Mesenchymal stem cell (in vitro differentiated cells and primary cell): ENCODE results near the gene PKD1L1.

Experiments used
- DNase-seq: peaks from one replicate; pipeline ENCODE4 v3.0.0-alpha.2; 2013
- H2AFZ ChIP-seq: one replicate; pipeline ENCODE4 v1.6.1; 2013; ENCODE audit warnings: low read depth, mild to moderate bottlenecking, control low read depth, inconsistent platforms, low read length, moderate library complexity
- H2AK5ac ChIP-seq: 2 replicates; pipeline ENCODE4 v1.6.1; 2013; ENCODE audit warnings: low read length, moderate library complexity, mild to moderate bottlenecking, inconsistent platforms; ENCODE audit not compliant: severe bottlenecking
- H2BK120ac ChIP-seq: one replicate; pipeline ENCODE4 v1.6.1; 2013; ENCODE audit warnings: low read depth, mild to moderate bottlenecking, inconsistent platforms, low read length, moderate library complexity
- H2BK12ac ChIP-seq, 2 experiments: one replicate each; pipeline ENCODE4 v1.6.1; 2013; ENCODE audit warnings: inconsistent platforms in 2 of 2, low read length in 2 of 2, mild to moderate bottlenecking in 2 of 2, moderate library complexity in 2 of 2, control low read depth in 1 of 2
- H2BK15ac ChIP-seq: one replicate; pipeline ENCODE4 v1.6.1; 2013; ENCODE audit warnings: mild to moderate bottlenecking, low read depth, inconsistent platforms; ENCODE audit not compliant: poor library complexity, severe bottlenecking
- H2BK5ac ChIP-seq: 2 replicates; pipeline ENCODE4 v1.6.1; 2013; ENCODE audit warnings: low read depth, mild to moderate bottlenecking, low read length, control low read depth, inconsistent platforms; ENCODE audit not compliant: poor library complexity, severe bottlenecking
- H3K14ac ChIP-seq, 2 experiments: one replicate each; pipeline ENCODE4 v1.6.1; 2013; ENCODE audit warnings: inconsistent platforms in 2 of 2, low read length in 2 of 2, control low read depth in 1 of 2, mild to moderate bottlenecking in 1 of 2, moderate library complexity in 1 of 2
- H3K18ac ChIP-seq, 2 experiments: one replicate each; pipeline ENCODE4 v1.6.1; 2013; ENCODE audit warnings: inconsistent platforms in 2 of 2, low read length in 2 of 2, control low read depth in 1 of 2, low read depth in 1 of 2, mild to moderate bottlenecking in 1 of 2
- H3K23ac ChIP-seq, 2 experiments: one replicate each; pipeline ENCODE4 v1.6.1; 2013; ENCODE audit warnings: inconsistent platforms in 2 of 2, low read length in 2 of 2, mild to moderate bottlenecking in 2 of 2, moderate library complexity in 2 of 2, control low read depth in 1 of 2
- H3K27ac ChIP-seq: 2 replicates; pipeline ENCODE4 v1.5.1; 2013; ENCODE audit warnings: mild to moderate bottlenecking, moderate library complexity, low read length, control low read depth, inconsistent platforms; ENCODE audit not compliant: poor library complexity, severe bottlenecking
- H3K27me3 ChIP-seq, 2 experiments: 2 replicates each; pipeline versions ENCODE4 v1.6.1 to v1.7.0; 2013; ENCODE audit warnings: low read length in 2 of 2, mild to moderate bottlenecking in 2 of 2, moderate library complexity in 2 of 2, control low read depth in 1 of 2, inconsistent platforms in 1 of 2; ENCODE audit not compliant: control insufficient read depth in 1 of 2, insufficient read depth in 1 of 2
- H3K36me3 ChIP-seq, 2 experiments: 2 replicates each; pipeline versions ENCODE4 v1.6.1 to v1.7.0; 2013; ENCODE audit warnings: low read length in 2 of 2, control low read depth in 1 of 2, inconsistent platforms in 1 of 2, low read depth in 1 of 2, mild to moderate bottlenecking in 1 of 2; ENCODE audit not compliant: insufficient read depth in 2 of 2, control insufficient read depth in 1 of 2
- H3K4ac ChIP-seq, 2 experiments: one replicate each; pipeline ENCODE4 v1.6.1; 2013; ENCODE audit warnings: inconsistent platforms in 2 of 2, low read length in 2 of 2, mild to moderate bottlenecking in 2 of 2, moderate library complexity in 2 of 2, control low read depth in 1 of 2, low read depth in 1 of 2
- H3K4me1 ChIP-seq: 2 replicates; pipeline ENCODE4 v1.6.1; 2013; ENCODE audit warnings: low read depth, low read length, control low read depth; ENCODE audit not compliant: control insufficient read depth, insufficient read depth
- H3K4me2 ChIP-seq: 2 replicates; pipeline ENCODE4 v1.6.1; 2013; ENCODE audit warnings: low read length, mild to moderate bottlenecking, inconsistent platforms; ENCODE audit not compliant: poor library complexity, severe bottlenecking
- H3K4me3 ChIP-seq, 2 experiments: 2 replicates each; pipeline versions ENCODE4 v1.5.1 to v1.7.0; 2013; ENCODE audit warnings: low read length in 2 of 2, mild to moderate bottlenecking in 2 of 2, control low read depth in 1 of 2, low read depth in 1 of 2; ENCODE audit not compliant: insufficient read depth in 1 of 2
- H3K79me1 ChIP-seq: replicated peaks from 2 replicates; pipeline ENCODE4 v1.6.1; 2013; ENCODE audit warnings: mild to moderate bottlenecking, control low read depth, low read length, inconsistent platforms; ENCODE audit not compliant: poor library complexity, severe bottlenecking
- H3K9ac ChIP-seq: 2 replicates; pipeline ENCODE4 v1.7.0; 2013; ENCODE audit warnings: mild to moderate bottlenecking, low read length, moderate library complexity
- H3K9me3 ChIP-seq: 2 replicates; pipeline ENCODE4 v1.7.0; 2013; ENCODE audit warnings: mild to moderate bottlenecking, low read length; ENCODE audit not compliant: control insufficient read depth
- H4K8ac ChIP-seq: one replicate; pipeline ENCODE4 v1.6.1; 2013; ENCODE audit warnings: inconsistent platforms, mild to moderate bottlenecking, low read length, moderate library complexity
- H4K91ac ChIP-seq: one replicate; pipeline ENCODE4 v1.6.1; 2013; ENCODE audit warnings: mild to moderate bottlenecking, low read length, inconsistent platforms
- WGBS: methylation state at CpG from one replicate; pipeline ENCODE4 v1.1.7; 2013; ENCODE audit warnings: mixed read lengths; 5-methylcytosine and 5-hydroxymethylcytosine counted together

Gene PKD1L1

DNA sequence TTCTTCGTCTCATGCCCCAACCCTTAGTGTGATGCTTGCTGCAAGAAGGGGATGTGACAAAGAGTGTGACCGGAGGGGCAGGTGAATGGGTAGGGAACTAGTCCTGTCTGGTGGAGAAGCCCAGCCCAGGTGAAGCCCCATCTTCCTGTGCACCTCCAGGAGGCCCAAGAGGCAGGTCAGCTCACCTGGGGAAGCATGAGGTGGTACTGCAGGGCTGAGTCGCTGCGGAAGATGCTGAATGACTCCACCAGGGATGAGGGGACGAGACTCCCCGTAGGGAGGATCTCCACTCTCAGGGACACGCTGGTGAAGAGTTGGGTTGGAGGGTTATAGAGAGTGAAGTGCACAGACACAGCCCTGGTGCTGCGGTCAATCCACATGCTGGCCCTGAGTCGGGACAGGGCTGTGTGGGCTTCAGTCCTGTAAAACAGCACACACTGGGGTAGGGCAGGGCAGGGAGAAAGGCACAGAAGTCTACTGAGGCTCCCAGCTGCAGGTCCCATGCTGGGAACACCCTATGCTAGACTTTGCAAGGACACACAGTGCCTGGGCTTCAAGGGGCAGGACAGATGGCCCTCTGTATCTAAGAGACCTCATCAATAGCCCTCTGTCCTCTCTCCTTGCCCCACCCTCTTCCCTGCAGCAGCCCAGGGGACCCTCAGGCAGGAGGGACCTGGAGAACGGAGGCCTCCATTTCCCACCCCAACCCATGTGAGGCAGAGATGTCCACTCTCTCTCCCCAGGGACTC is 136.5 kb downstream of the PKD1L1 start:
- DNase-seq = no peak

DNA sequence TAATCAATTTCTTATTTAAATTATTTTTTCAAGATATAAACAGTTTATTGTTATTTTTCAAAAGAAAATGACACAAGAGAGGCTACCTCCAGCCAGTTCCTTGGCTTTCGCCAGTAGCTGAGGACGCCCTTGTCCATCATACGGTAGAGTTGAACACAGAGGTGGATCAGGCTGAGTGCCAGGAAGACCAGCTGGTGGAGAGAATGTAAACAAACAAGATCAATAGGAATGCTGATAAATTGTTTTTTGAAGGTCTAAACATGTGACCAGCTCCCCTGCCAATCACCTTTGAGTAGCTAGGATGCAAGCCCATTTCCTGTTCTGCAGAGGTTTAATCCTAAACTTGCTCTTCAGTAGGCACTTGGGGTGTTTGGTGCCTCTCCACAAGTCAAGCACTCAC is 138.9 kb downstream of the PKD1L1 start:
- H3K23ac ChIP-seq = no peak overlapping the region
- 99% methylated on average over 3 of the region's 3 CpGs for WGBS
- DNase-seq = no peak
- no peaks in the 10 kb centered on the region for H3K79me1 ChIP-seq
- no peak overlapping the region for H3K27ac ChIP-seq
- no peak overlapping the region for H3K4ac ChIP-seq
- no peak overlapping the region for H3K14ac ChIP-seq
- no peak overlapping the region for H3K18ac ChIP-seq
- no peak overlapping the region for H3K9ac ChIP-seq
- no peak overlapping the region for H2AK5ac ChIP-seq
- H3K4me3 ChIP-seq = no peak overlapping the region
- H3K36me3 ChIP-seq = peaks cover 0 to 5% of the 10 kb centered on the region in 2 experiments
- H3K4me1 ChIP-seq = peaks cover 9% of the 10 kb centered on the region
- H3K27me3 ChIP-seq = peaks cover 0 to 43% of the 10 kb centered on the region in 2 experiments
- H2BK15ac ChIP-seq = no peak overlapping the region
- no peaks in the 10 kb centered on the region for H3K9me3 ChIP-seq
- no peak overlapping the region for H2AFZ ChIP-seq
- H3K4me2 ChIP-seq = no peak overlapping the region
- H2BK12ac ChIP-seq = no peak overlapping the region
- H2BK5ac ChIP-seq = no peak overlapping the region
- H4K91ac ChIP-seq = no peak overlapping the region
- no peak overlapping the region for H2BK120ac ChIP-seq
- no peak overlapping the region for H4K8ac ChIP-seq

More for the DNA sequence above, 136.5 kb downstream of the PKD1L1 start:
- H2BK5ac ChIP-seq = no peak overlapping the region
- peak overlapping the region; percentile 57 for H4K8ac ChIP-seq
- 92% methylated on average over 10 of the region's 10 CpGs for WGBS
- H2AFZ ChIP-seq = no peak overlapping the region
- no peak overlapping the region for H3K23ac ChIP-seq
- H2BK15ac ChIP-seq = peak overlapping the region; percentile 31
- H3K27ac ChIP-seq = no peak overlapping the region
- H2BK12ac ChIP-seq = peak overlapping the region; percentile 16 to 34
- H3K79me1 ChIP-seq = no peaks in the 10 kb centered on the region
- no peak overlapping the region for H3K4ac ChIP-seq
- no peak overlapping the region for H3K4me2 ChIP-seq
- H3K4me3 ChIP-seq = no peak overlapping the region
- H2AK5ac ChIP-seq = peak overlapping the region; percentile 4
- peak overlapping the region; percentile 50 for H4K91ac ChIP-seq
- H3K18ac ChIP-seq = peak overlapping the region in 1 of 2 experiments; percentile 49
- no peak overlapping the region for H2BK120ac ChIP-seq
- peaks cover 0 to 23% of the 10 kb centered on the region in 2 experiments for H3K27me3 ChIP-seq
- no peaks in the 10 kb centered on the region for H3K9me3 ChIP-seq
- H3K4me1 ChIP-seq = peaks cover 10% of the 10 kb centered on the region
- H3K14ac ChIP-seq = no peak overlapping the region
- no peak overlapping the region for H3K9ac ChIP-seq
- peaks cover 0 to 5% of the 10 kb centered on the region in 2 experiments for H3K36me3 ChIP-seq

GRCh38 chr7:47808321-47808720 is 139.9 kb downstream of the PKD1L1 start:
- H2BK120ac ChIP-seq = no peak overlapping the region
- over 99% methylated on average over 5 of the region's 7 CpGs for WGBS
- no peak overlapping the region for H4K8ac ChIP-seq
- DNase-seq = no peak
- no peak overlapping the region for H3K27ac ChIP-seq
- H3K36me3 ChIP-seq = peaks cover 0 to 5% of the 10 kb centered on the region in 2 experiments
- H3K23ac ChIP-seq = no peak overlapping the region
- no peak overlapping the region for H2BK15ac ChIP-seq
- H3K9me3 ChIP-seq = no peaks in the 10 kb centered on the region
- no peak overlapping the region for H3K4ac ChIP-seq
- no peak overlapping the region for H3K14ac ChIP-seq
- no peaks in the 10 kb centered on the region for H3K79me1 ChIP-seq
- H2AFZ ChIP-seq = no peak overlapping the region
- H3K4me3 ChIP-seq = no peak overlapping the region
- no peak overlapping the region for H3K4me2 ChIP-seq
- peaks cover 9% of the 10 kb centered on the region for H3K4me1 ChIP-seq
- H2AK5ac ChIP-seq = peak overlapping the region; percentile 29
- H4K91ac ChIP-seq = peak overlapping the region; percentile 41
- H2BK12ac ChIP-seq = no peak overlapping the region
- H2BK5ac ChIP-seq = no peak overlapping the region
- no peak overlapping the region for H3K9ac ChIP-seq
- peak overlapping the region in 1 of 2 experiments; percentile 15 for H3K18ac ChIP-seq
- H3K27me3 ChIP-seq = peaks cover 0 to 38% of the 10 kb centered on the region in 2 experiments

- Histone ChIP-seq H4K91ac (no peak overlapping the region), H4K8ac (no peak overlapping the region), H3K4me1 (peaks cover 7% of the 10 kb centered on the region), H2BK120ac (no peak overlapping the region), H3K27me3 (peaks cover 0 to 33% of the 10 kb centered on the region in 2 experiments), H2AK5ac (no peak overlapping the region), H2BK12ac (peak overlapping the region; percentile 1 to 14), H3K9ac (no peak overlapping the region), H3K14ac (no peak overlapping the region), H3K4me2 (no peak overlapping the region), H3K27ac (no peak overlapping the region), H3K18ac (peak overlapping the region in 1 of 2 experiments; percentile 15), H3K23ac (no peak overlapping the region), H2BK15ac (no peak overlapping the region), H2AFZ (no peak overlapping the region), H3K36me3 (peaks cover 0 to 5% of the 10 kb centered on the region in 2 experiments), H3K4me3 (no peak overlapping the region), H3K9me3 (no peaks in the 10 kb centered on the region), H3K79me1 (no peaks in the 10 kb centered on the region), H3K4ac (no peak overlapping the region), H2BK5ac (no peak overlapping the region)
- DNase-seq = no peak
- WGBS = 80% methylated on average over 5 of the region's 5 CpGs
Measured at GRCh38 chr7:47807756-47808155, 140.5 kb downstream of the PKD1L1 start.
